ENCODE measurements around the gene ARL2BP. TPM values are rescaled to one million over a fixed set of nuclear protein-coding genes. Genes with fewer than 3 reads are reported as not detected.

The ARL2BP gene
- total and polyA plus RNA-seq, 2 of the 4 experiments (the other 2 are of a cell fraction) = 46.9 to 73.7 TPM

- no peak overlapping the region for H3K9ac ChIP-seq (ENCODE audit: low read depth, low read length)
- H2BK120ac ChIP-seq (ENCODE audit: low read depth, low read length) = no peak overlapping the region
- no peak overlapping the region for H3K4me3 ChIP-seq (ENCODE audit: insufficient read depth, low read depth, low read length)
- no peak overlapping the region for H3K27ac ChIP-seq (ENCODE audit: insufficient read depth, low read length)
- H3K18ac ChIP-seq (ENCODE audit: low read depth, low read length) = no peak overlapping the region
- ATAC-seq (ENCODE audit: low read depth) = no peak
- no peak overlapping the region for H3K56ac ChIP-seq (ENCODE audit: extremely low read depth, insufficient read depth, low read length)
- H2AK9ac ChIP-seq (replicated peaks; ENCODE audit: low read depth, low read length, poor library complexity) = no peak overlapping the region
- H3K4ac ChIP-seq (ENCODE audit: low read depth, low read length) = no peak overlapping the region
- ChIA-PET CTCF (no interaction called here), POLR2A (ENCODE audit: unreplicated experiment) (no interaction called here)
- no peak overlapping the region for H3K23ac ChIP-seq (ENCODE audit: low read depth, low read length)
- no peak overlapping the region for H2AFZ ChIP-seq (replicated peaks; ENCODE audit: low read length, poor library complexity)
- peaks cover 6% of the 10 kb centered on the region; the same call in 1 of the 2 replicates for H3K9me1 ChIP-seq (ENCODE audit: insufficient read depth, low read length)
- no peaks in the 10 kb centered on the region for H3K9me3 ChIP-seq (ENCODE audit: control insufficient read depth, insufficient read depth, low read length)
- no peak overlapping the region for H2AK5ac ChIP-seq (ENCODE audit: low read depth, low read length)
- H3K79me1 ChIP-seq (ENCODE audit: low read depth in 1 of 2, low read length in 2 of 2) = peaks cover 3 to 7% of the 10 kb centered on the region in 2 experiments; a peak in 2 of 4 replicates
- no peak overlapping the region for H2BK15ac ChIP-seq (ENCODE audit: low read depth, low read length)
- no peak overlapping the region for H4K5ac ChIP-seq (ENCODE audit: low read depth, low read length)
- no peaks in the 10 kb centered on the region for H3K27me3 ChIP-seq (ENCODE audit: control insufficient read depth, insufficient read depth, low read length)
- no peak overlapping the region for H2BK20ac ChIP-seq (ENCODE audit: low read depth, low read length)
- no peak overlapping the region for H4K8ac ChIP-seq (ENCODE audit: low read depth in 2 of 2, low read length in 2 of 2)
- intact Hi-C loops (cut with micrococcal nuclease) (no loop called here), in situ Hi-C loops (cut with MboI; ENCODE audit: low sequenced_read_pairs) (no loop called here), dilution Hi-C loops (cut with HindIII; ENCODE audit: low sequenced_read_pairs, unreplicated experiment) (no loop called here)
- H3K4me2 ChIP-seq (ENCODE audit: low read depth, low read length) = no peak overlapping the region
- no peaks in the 10 kb centered on the region for H3K4me1 ChIP-seq (ENCODE audit: control insufficient read depth, insufficient read depth, low read length)
- no peaks in the 10 kb centered on the region for H4K20me1 ChIP-seq (ENCODE audit: insufficient read depth, low read length)
- no peak overlapping the region for H4K91ac ChIP-seq (ENCODE audit: insufficient read depth, low read depth, low read length)
- TF ChIP-seq RFX5 (IDR thresholded peaks at IDR 0.05; ENCODE audit: low read depth, low read length) = no peak
- no peak for TF ChIP-seq CTCF (conservative IDR thresholded peaks at IDR 0.05; ENCODE audit: low read depth, low read length)
- no peak for TF ChIP-seq CHD1 (IDR thresholded peaks at IDR 0.05; ENCODE audit: low read depth, low read length)
- TF ChIP-seq RAD21 (IDR thresholded peaks at IDR 0.05; ENCODE audit: low read length) = no peak
- no peak for TF ChIP-seq MAZ (IDR thresholded peaks at IDR 0.05; ENCODE audit: borderline replicate concordance, low read depth, low read length)
- no peak for TF ChIP-seq RCOR1 (IDR thresholded peaks at IDR 0.05; ENCODE audit: insufficient replicate concordance, low read length)
- no peak for TF ChIP-seq CEBPB (IDR thresholded peaks at IDR 0.05; ENCODE audit: low read depth, low read length)
- TF ChIP-seq MAFK (IDR thresholded peaks at IDR 0.05; ENCODE audit: low read depth, low read length) = no peak
- no peak for TF ChIP-seq ELK1 (IDR thresholded peaks at IDR 0.05; ENCODE audit: borderline replicate concordance, low read depth, low read length)
- no peak for TF ChIP-seq POLR2A (IDR thresholded peaks at IDR 0.05; ENCODE audit: low read depth, low read length)
- TF ChIP-seq NFE2L2 (IDR thresholded peaks at IDR 0.05; ENCODE audit: low read depth, low read length) = no peak
- no peak for TF ChIP-seq BHLHE40 (IDR thresholded peaks at IDR 0.05; ENCODE audit: low read depth, low read length)
- no peak for TF ChIP-seq USF2 (IDR thresholded peaks at IDR 0.05; ENCODE audit: low read depth, low read length)
- DNase-seq = no peak
- H3K36me3 ChIP-seq (ENCODE audit: control insufficient read depth, insufficient read depth, low read length) = peaks cover 33% of the 10 kb centered on the region
- BruUV-seq (replicated peaks) = no TSS peak
- no peak overlapping the region for H3K14ac ChIP-seq (replicated peaks; ENCODE audit: low read depth, low read length)
- WGBS, 2 experiments (ENCODE audit: extremely low coverage in 2 of 2, insufficient read length in 1 of 2) = no CpG with 5 or more reads among the region's 7 CpGs
- no peak overlapping the region for H2BK5ac ChIP-seq (ENCODE audit: low read depth, low read length, poor library complexity, severe bottlenecking)
Measured at GRCh38 chr16:57225978-57226377, 19.1 kb upstream of the ARL2BP start.
